Dendritic cell treated with granulocyte-macrophage colony-stimulating factor and Interleukin-4, amounts not matched to agents 40 ng/mL and 50 ng/mL, for 4 days (primary cell): Measurements from ENCODE around the gene RHBDD2.
"Not testable (repeated sequence)": the region's sequence is repeated elsewhere in the genome, so short reads cannot be mapped to it uniquely, and the experiment has no call there.

Experiments used
- H3K27ac Mint-ChIP-seq: one replicate; pipeline ENCODE4 v1.8.0; 2022; ENCODE audit warnings: mild to moderate bottlenecking, mixed read lengths
- H3K27me3 Mint-ChIP-seq: one replicate; pipeline ENCODE4 v1.8.0; 2022; ENCODE audit warnings: mild to moderate bottlenecking, mixed read lengths
- H3K36me3 Mint-ChIP-seq: one replicate; pipeline ENCODE4 v1.8.0; 2022; ENCODE audit warnings: low read depth, mixed read lengths
- H3K4me1 Mint-ChIP-seq: one replicate; pipeline ENCODE4 v1.8.0; 2022; ENCODE audit warnings: low read depth, mixed read lengths
- H3K4me3 Mint-ChIP-seq: one replicate; pipeline ENCODE4 v1.8.0; 2022; ENCODE audit warnings: mild to moderate bottlenecking, moderate library complexity, mixed read lengths
- H3K9me3 Mint-ChIP-seq: one replicate; pipeline ENCODE4 v1.8.0; 2022; ENCODE audit warnings: mixed read lengths
- intact Hi-C: fragments of 100-400 bp; cut with micrococcal nuclease; formaldehyde crosslinking; loops from one replicate; pipeline ENCODE4 v1.15.0; 2022

RHBDD2 gene

GRCh38 chr7:75887669-75888369 is 9.0 kb downstream of the RHBDD2 start:
- Mint-ChIP-seq H3K27me3 (no peaks in the 10 kb centered on the region), H3K4me1 (peaks cover 38% of the 10 kb centered on the region), H3K27ac (no peak overlapping the region), H3K36me3 (peaks cover 76% of the 10 kb centered on the region), H3K4me3 (no peak overlapping the region), H3K9me3 (no peaks in the 10 kb centered on the region)
- intact Hi-C loops = no loop called here

DNA sequence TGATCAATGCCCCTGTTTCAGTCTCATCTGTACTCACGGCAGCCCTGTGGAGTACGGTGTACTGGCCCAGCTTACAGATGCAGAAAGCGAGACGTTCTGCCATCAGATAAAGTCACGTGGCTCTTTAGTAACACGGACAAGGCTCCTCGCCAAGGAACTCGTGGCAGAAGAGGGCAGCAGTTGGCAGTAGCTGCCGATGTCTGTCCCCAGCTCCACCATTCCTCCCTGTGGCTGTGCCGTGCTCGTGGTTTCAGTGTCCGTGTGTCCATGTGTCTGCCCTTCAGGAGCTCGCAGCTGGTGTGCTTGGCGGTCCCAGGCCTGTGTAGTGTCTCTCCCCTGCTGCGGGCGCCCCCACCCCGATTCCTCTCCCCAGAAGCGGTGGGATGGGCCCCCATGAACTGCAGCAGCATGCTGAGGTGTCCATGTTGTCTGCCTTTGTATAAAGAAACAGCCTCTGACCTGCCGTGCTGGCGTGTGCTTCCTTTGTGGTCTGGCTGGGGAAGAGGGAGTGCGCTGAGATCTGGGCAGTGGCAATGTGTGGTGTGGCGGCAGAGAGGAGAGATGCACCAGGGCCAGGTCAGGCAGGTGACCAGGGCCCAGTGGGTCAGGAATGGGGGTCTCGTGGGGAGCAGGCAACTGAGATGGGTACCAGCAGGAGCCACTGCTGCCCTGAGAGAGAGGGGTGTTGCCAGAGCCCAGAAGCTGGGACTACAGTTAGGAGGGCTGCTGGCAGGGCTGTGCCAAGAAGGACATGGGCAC is 9.8 kb downstream of the RHBDD2 start:
- Mint-ChIP-seq H3K4me1 (peaks cover 35% of the 10 kb centered on the region), H3K27ac (no peak overlapping the region), H3K4me3 (no peak overlapping the region), H3K9me3 (no peaks in the 10 kb centered on the region), H3K36me3 (peaks cover 68% of the 10 kb centered on the region), H3K27me3 (no peaks in the 10 kb centered on the region)
- intact Hi-C loops = no loop called here

DNA sequence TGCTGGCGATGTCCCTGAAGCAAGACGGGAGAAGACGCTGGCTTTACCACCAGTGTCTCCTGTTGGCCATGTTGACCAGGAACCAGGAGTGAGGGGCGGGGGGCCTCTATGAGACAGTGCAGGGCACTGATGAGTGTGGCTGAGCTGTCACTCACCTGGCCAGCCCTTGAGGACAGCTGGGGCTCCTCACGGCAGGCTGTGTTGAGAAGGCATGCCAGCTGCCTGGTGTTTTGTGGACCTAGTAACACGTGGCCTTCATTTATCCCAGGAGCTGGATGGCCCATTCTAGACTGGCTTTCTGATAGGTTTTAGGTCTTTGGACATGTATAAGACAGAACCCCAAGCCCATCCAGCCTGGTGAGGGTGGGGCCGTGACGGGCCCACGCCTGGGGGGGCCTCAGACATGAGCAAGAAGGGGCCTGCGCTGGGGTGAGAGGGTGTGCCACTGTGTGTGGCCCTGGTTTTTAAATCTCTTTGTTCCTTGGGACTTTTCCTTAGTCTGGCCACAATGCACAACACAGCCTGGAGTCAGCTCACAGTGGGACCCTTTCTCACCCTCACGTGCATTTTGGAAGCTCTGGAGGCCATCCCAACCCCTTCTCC is 10.5 kb downstream of the RHBDD2 start:
- no peak overlapping the region for H3K27ac Mint-ChIP-seq
- no peaks in the 10 kb centered on the region for H3K27me3 Mint-ChIP-seq
- H3K4me3 Mint-ChIP-seq = no peak overlapping the region
- intact Hi-C loops = no loop called here
- H3K36me3 Mint-ChIP-seq = peaks cover 61% of the 10 kb centered on the region
- H3K9me3 Mint-ChIP-seq = no peaks in the 10 kb centered on the region
- peaks cover 35% of the 10 kb centered on the region for H3K4me1 Mint-ChIP-seq

- Mint-ChIP-seq H3K4me3 (no peak overlapping the region), H3K36me3 (peaks cover 56% of the 10 kb centered on the region), H3K9me3 (no peaks in the 10 kb centered on the region), H3K27ac (no peak overlapping the region), H3K4me1 (peaks cover 35% of the 10 kb centered on the region), H3K27me3 (no peaks in the 10 kb centered on the region)
- intact Hi-C loops = no loop called here
Observed at GRCh38 chr7:75889826-75890225, 11.0 kb downstream of the RHBDD2 start.

DNA sequence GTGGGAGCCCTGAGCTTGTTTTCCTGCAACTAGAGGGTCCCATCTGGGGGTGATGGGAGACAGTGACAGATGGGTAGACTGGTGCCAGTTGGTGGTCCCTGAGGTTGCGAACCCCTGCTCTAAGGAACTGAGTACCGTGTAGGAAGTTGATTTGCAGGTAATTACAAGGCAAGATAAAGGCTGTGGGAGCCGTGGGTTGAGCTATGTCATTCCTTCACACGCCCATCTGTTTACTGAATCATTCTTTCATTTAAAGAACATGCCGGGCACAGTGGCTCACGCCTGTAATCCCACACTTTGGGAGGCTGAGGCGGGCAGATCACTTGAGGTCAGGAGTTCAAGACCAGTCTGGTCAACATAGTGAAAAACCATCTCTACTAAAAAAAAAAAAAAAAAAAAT is 12.4 kb downstream of the RHBDD2 start:
- H3K9me3 Mint-ChIP-seq, H3K27ac Mint-ChIP-seq, H3K27me3 Mint-ChIP-seq, intact Hi-C loops, H3K4me3 Mint-ChIP-seq: not testable (repeated sequence)
- H3K36me3 Mint-ChIP-seq = peaks cover 42% of the 10 kb centered on the region
- H3K4me1 Mint-ChIP-seq = peaks cover 27% of the 10 kb centered on the region

DNA sequence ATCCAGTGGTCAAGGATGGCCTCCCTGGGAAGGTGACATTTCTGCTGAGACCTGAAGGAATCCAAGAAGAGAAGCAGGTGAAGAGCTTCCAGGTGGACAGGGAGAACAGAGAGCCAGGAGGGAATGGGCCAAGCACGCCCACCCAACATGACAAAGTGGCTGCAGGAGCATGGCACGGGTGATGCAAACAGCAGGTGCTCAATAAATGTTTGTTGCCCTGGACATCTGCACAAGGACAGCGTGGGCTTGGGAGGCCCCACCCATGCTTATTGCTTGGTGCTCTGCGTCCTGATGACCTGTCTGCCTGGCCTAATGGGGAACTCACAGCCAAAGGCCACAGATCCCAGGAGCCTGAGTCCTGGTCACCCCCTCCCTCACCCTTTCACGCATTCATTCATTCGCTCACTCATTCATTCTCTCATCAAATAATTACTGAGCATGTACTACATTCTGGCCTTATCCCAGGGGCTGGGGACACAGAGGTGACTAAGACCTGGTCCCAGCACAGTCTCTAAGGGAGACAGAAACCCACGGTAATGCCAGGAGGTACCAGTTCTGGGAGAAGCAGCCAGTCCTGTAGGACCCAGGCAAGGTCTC is 13.1 kb downstream of the RHBDD2 start:
- H3K27ac Mint-ChIP-seq = no peak overlapping the region
- H3K36me3 Mint-ChIP-seq = peaks cover 35% of the 10 kb centered on the region
- H3K27me3 Mint-ChIP-seq = no peaks in the 10 kb centered on the region
- peaks cover 27% of the 10 kb centered on the region for H3K4me1 Mint-ChIP-seq
- intact Hi-C loops = no loop called here
- no peak overlapping the region for H3K4me3 Mint-ChIP-seq
- H3K9me3 Mint-ChIP-seq = no peaks in the 10 kb centered on the region

DNA sequence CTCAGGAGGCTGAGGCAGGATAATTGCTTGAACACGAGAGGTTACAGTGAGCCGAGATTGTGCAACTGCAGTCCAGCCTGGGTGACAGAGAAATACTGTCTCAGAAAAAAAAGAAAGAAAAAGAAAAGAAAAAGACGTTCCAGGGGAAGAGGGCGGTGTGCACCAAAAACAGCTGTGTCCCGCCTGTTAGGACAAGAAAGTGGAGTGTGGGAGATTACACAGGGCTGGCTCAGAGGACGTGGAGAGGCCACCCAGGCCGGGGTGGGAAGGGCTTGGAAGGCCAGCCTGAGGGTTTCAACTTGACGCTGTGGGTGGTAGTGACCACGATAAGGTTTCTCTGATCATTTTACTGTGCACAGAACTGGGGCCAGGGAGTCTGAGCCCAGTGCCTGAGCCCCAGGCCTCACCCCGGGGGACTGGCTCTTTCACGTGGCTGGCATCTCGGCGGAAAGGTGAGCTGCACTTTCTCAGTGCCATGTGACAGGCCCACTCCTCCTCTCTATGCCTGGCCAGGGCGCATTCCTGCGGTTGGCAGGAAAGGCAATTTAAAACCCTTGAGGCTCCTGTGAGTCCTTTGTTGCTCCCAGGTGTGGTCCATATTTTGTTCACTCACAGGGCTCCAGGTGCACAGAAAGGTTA is 13.9 kb downstream of the RHBDD2 start:
- intact Hi-C loops = no loop called here
- Mint-ChIP-seq H3K27ac (no peak overlapping the region), H3K4me1 (peaks cover 24% of the 10 kb centered on the region), H3K4me3 (no peak overlapping the region), H3K27me3 (no peaks in the 10 kb centered on the region), H3K36me3 (peaks cover 28% of the 10 kb centered on the region), H3K9me3 (no peaks in the 10 kb centered on the region)

DNA sequence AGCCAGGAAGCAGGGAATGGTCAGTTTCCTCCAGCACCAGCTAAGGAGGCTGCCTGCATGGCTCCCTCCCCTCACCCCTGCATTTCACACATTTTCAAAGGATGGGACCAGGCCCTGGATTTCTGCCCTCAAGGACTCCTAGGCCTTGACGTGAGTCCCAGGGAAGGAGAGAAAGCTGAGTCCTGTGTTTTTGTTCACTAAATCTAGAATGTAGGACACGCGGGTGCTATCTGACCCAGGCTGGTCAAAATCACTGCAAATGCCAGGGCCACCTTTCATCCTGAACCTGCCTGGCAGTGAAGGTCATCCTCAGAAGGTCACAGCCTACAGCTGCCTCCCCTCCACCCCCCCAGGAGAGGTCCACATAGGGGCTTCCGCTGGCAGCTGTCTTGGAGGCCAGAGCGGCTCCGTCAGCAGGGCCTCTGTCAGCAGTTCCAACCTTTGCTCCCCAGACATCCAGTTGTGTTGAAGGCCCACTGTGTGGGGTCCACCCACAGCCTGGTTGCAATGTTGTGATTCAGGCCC is 18.0 kb downstream of the RHBDD2 start:
- Mint-ChIP-seq H3K4me1 (no peaks in the 10 kb centered on the region), H3K9me3 (no peaks in the 10 kb centered on the region), H3K36me3 (peaks cover under 1% of the 10 kb centered on the region), H3K4me3 (no peak overlapping the region), H3K27me3 (peaks cover 2% of the 10 kb centered on the region), H3K27ac (no peak overlapping the region)
- intact Hi-C loops = no loop called here

- Mint-ChIP-seq H3K27me3 (peaks cover 2% of the 10 kb centered on the region), H3K36me3 (no peaks in the 10 kb centered on the region), H3K4me3 (no peak overlapping the region), H3K4me1 (peaks cover 20% of the 10 kb centered on the region), H3K9me3 (no peaks in the 10 kb centered on the region), H3K27ac (no peak overlapping the region)
- intact Hi-C loops = no loop called here
Observed at GRCh38 chr7:75900617-75901315, 21.9 kb downstream of the RHBDD2 start.

DNA sequence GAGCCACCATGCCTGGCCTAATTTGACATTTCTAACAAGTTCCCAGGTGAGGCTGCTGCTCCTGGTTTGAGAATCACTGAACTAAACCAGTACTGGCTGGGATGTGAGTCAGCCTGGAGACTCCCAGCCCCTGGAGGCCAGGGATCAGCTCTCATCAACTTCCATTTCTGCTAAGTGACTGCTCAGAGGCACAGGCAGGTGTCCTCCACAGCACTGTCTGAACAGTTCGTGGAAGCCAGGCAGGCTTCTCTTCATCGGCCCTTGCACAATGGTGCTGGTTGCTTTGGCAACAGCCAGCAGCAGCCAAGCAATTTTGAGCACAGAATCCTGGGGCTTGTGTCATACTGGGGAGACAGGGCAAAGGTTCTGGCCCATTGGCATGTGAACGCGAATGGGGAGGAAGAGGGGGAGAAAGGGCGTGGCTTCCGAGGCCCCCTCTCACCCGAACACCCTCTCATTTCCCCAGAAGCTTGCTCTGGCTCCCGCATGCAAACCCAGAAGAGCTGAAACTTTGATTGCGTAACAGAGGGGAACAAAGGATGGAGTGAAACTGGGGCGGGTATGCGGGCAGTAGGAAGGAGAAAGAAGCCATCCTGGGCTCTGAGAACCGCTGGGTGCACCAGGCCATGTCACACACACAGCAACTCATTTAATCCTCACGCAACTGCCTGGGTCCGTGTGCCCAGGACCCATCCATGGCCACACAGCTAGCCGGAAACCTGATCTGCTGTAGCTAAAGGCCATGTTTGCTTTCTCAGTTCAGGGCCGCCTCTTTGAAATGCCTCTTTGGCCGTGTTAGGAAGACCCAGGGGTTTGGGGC is 27.2 kb downstream of the RHBDD2 start:
- peak overlapping the region; percentile 75 for H3K27ac Mint-ChIP-seq
- H3K27me3 Mint-ChIP-seq = peaks cover 2% of the 10 kb centered on the region
- no peaks in the 10 kb centered on the region for H3K9me3 Mint-ChIP-seq
- intact Hi-C loops = no loop called here
- H3K4me1 Mint-ChIP-seq = peaks cover 47% of the 10 kb centered on the region
- no peak overlapping the region for H3K4me3 Mint-ChIP-seq
- H3K36me3 Mint-ChIP-seq = no peaks in the 10 kb centered on the region

DNA sequence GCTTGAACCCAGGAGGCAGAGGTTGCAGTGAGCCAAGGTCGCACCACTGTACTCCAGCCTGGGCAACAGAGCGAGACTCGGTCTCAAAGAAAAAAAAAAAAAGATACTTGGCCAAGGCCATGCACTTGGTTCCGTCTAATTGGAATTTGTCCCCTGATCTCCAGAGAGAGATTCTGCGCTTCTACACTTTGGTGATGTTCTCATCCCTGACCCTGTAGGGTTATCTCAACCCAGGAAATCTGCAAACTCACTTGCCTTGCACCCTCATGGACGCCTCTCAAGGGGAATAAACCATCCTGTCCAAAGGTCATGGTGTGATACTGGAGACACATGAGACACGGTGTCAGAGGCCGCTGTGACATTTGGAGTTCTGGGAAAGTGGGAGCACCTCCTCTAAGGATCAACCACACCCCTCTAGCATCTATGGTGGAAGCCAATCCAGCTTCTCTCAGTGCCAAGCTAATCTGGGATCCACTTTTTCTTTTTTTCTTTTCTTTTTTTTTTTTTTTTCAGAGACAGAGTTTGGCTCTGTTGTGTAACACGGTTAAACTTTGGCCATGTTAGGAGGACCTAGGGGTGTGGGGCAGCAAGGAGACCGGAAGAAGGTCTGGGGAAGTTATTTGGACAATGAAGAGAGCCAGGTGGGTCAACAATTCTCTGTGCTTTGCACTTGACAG is 28.3 kb downstream of the RHBDD2 start:
- no peaks in the 10 kb centered on the region for H3K36me3 Mint-ChIP-seq
- no peaks in the 10 kb centered on the region for H3K27me3 Mint-ChIP-seq
- peaks cover 49% of the 10 kb centered on the region for H3K4me1 Mint-ChIP-seq
- peak overlapping the region; percentile 13 for H3K27ac Mint-ChIP-seq
- intact Hi-C loops = no loop called here
- no peak overlapping the region for H3K4me3 Mint-ChIP-seq
- no peaks in the 10 kb centered on the region for H3K9me3 Mint-ChIP-seq

DNA sequence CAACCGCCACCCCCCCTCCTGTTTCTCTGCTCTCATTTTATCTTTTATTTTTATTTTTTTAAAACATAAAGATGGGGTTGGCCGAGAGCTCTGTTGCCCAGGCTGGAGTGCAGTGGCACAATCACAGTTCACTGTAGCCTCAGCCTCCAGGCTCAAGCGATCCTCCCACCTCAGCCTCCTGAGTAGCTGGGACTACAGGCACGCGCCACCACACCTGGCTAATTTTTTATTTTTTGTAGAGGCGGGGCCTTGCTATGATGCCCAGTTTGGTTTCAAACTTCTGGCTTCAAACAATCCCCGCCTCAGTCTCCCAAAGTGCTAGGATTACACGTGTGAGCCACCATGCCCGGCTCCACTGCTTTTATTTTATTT is 28.8 kb downstream of the RHBDD2 start:
- H3K27ac Mint-ChIP-seq, H3K27me3 Mint-ChIP-seq: not testable (repeated sequence)

More for the DNA sequence above, 28.8 kb downstream of the RHBDD2 start:
- H3K9me3 Mint-ChIP-seq, H3K36me3 Mint-ChIP-seq, H3K4me3 Mint-ChIP-seq, intact Hi-C loops: not testable (repeated sequence)
- H3K4me1 Mint-ChIP-seq = peaks cover 49% of the 10 kb centered on the region
